Gastrocnemius medialis (tissue), 4 donors: ENCODE results near the gene CHI3L2.

Experiments
- POLR2A ChIP-seq, 2 donors: fragments of 450-650 bp; IDR thresholded peaks; one replicate each; pipeline ENCODE4 v1.6.1; 2017; ENCODE audit warnings: antibody characterized with exemption in 2 of 2, mild to moderate bottlenecking in 2 of 2, moderate library complexity in 2 of 2
- TF ChIP-seq, protein P1 (sequence below), 5 experiments: fragments of 450-650 bp in 3 of 5; fragments of 200-600 bp in 2 of 5; sonication (generic) in 2 of 5; IDR thresholded peaks in 4 of 5; conservative IDR thresholded peaks in 1 of 5; 1 replicate in 4 of 5; 2 replicates in 1 of 5; pipeline ENCODE4 v1.5.1; 2016 to 2019; ENCODE audit warnings: antibody characterized with exemption in 5 of 5, mild to moderate bottlenecking in 3 of 5, moderate library complexity in 3 of 5

DNA sequence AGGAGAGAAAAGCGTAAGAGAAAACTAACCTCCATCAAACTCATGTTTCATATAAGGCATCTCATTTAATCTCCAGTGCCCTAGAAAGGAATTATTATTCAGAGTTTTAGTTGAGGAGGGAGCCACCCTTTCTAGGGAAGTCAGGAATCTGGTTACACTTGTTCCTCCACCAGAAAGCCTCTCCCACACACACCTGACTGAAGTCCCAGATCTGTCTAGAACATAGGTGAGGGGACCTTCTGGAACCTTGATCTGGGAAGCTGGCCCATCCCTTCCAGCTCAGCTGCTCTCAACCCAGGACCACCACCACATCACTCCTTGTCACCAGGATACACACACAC lies 25.2 kb upstream of the CHI3L2 start:
- TF ChIP-seq, protein P1, sequence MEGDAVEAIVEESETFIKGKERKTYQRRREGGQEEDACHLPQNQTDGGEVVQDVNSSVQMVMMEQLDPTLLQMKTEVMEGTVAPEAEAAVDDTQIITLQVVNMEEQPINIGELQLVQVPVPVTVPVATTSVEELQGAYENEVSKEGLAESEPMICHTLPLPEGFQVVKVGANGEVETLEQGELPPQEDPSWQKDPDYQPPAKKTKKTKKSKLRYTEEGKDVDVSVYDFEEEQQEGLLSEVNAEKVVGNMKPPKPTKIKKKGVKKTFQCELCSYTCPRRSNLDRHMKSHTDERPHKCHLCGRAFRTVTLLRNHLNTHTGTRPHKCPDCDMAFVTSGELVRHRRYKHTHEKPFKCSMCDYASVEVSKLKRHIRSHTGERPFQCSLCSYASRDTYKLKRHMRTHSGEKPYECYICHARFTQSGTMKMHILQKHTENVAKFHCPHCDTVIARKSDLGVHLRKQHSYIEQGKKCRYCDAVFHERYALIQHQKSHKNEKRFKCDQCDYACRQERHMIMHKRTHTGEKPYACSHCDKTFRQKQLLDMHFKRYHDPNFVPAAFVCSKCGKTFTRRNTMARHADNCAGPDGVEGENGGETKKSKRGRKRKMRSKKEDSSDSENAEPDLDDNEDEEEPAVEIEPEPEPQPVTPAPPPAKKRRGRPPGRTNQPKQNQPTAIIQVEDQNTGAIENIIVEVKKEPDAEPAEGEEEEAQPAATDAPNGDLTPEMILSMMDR (IDR thresholded peaks at IDR 0.05 in 4 of 5, conservative IDR thresholded peaks at IDR 0.05 in 1 of 5) = no peak
- TF ChIP-seq POLR2A (IDR thresholded peaks at IDR 0.05) = no peak
